Esophagus squamous epithelium (tissue), 5 donors: ENCODE measurements around the gene HENMT1. TPM values are rescaled to one million over a fixed set of nuclear protein-coding genes. Genes with fewer than 3 reads are reported as not detected.
A peak's percentile ranks its signal among the peaks of the same experiment; 100 is the strongest.
"Not testable (repeated sequence)": the region's sequence is repeated elsewhere in the genome, so short reads cannot be mapped to it uniquely, and the experiment has no call there.

Experiments
- DNase-seq: peaks from one replicate; lab custom pipeline; 2025; lab: John Stamatoyannopoulos, UW
- H3K27ac ChIP-seq, 4 donors: fragments of 200-600 bp; sonication (generic); one replicate each; pipeline ENCODE4 v1.5.1; 2016 to 2019; ENCODE audit warnings: mild to moderate bottlenecking in 1 of 4
- H3K27me3 ChIP-seq, 4 donors: fragments of 200-600 bp; sonication (generic); 1 replicate in 3 of 4; 2 replicates in 1 of 4; pipeline versions ENCODE4 v1.5.1 to v1.6.0; 2017 to 2021; ENCODE audit warnings: antibody characterized with exemption in 1 of 4
- H3K36me3 ChIP-seq, 3 donors: fragments of 200-600 bp; sonication (generic); one replicate each; pipeline ENCODE4 v1.5.1; 2016 to 2019
- H3K4me1 ChIP-seq, 3 donors: fragments of 200-600 bp; sonication (generic); one replicate each; pipeline ENCODE4 v1.5.1; 2017 to 2019
- H3K4me3 ChIP-seq, 4 donors: fragments of 200-600 bp; sonication (generic); 1 replicate in 3 of 4; 2 replicates in 1 of 4; pipeline ENCODE4 v1.5.1; 2016 to 2019; ENCODE audit warnings: mild to moderate bottlenecking in 2 of 4, moderate library complexity in 1 of 4
- H3K9me3 ChIP-seq, 3 donors: fragments of 200-600 bp; sonication (generic); one replicate each; pipeline ENCODE4 v1.5.1; 2016 to 2019
- POLR2A ChIP-seq, 4 donors: fragments of 450-650 bp; IDR thresholded peaks; one replicate each; pipeline ENCODE4 v1.6.1; 2017; ENCODE audit warnings: antibody characterized with exemption in 4 of 4, mild to moderate bottlenecking in 4 of 4, moderate library complexity in 3 of 4
- WGBS, 2 donors: methylation state at CpG; one replicate each; pipeline ENCODE4 v1.1.5; 2018; 5-methylcytosine and 5-hydroxymethylcytosine counted together
- intact Hi-C: fragments of 100-400 bp; cut with DNase I; formaldehyde crosslinking; loops from one replicate; pipeline ENCODE4 v1.15.0; 2022
- total RNA-seq, 4 donors: library from RNA; depleted of rRNA; stranded (reverse); fragments of >200 nt; gene quantifications; one replicate each; pipeline ENCODE4 v1.1.0, GENCODE V29; 2016
- TF ChIP-seq, protein P1 (sequence below), 6 experiments: fragments of 450-650 bp in 4 of 6; fragments of 200-600 bp in 2 of 6; sonication (generic) in 2 of 6; IDR thresholded peaks; one replicate each; pipeline ENCODE4 v1.5.1; 2016 to 2019; ENCODE audit warnings: antibody characterized with exemption in 6 of 6, mild to moderate bottlenecking in 4 of 6, moderate library complexity in 4 of 6
- donor health status: DM: yes; HTN: yes; CAD: no.

HENMT1 gene
- total RNA-seq, 4 donors from 2014 or later = 0.80 to 4.6 (median 2.0) TPM

DNA sequence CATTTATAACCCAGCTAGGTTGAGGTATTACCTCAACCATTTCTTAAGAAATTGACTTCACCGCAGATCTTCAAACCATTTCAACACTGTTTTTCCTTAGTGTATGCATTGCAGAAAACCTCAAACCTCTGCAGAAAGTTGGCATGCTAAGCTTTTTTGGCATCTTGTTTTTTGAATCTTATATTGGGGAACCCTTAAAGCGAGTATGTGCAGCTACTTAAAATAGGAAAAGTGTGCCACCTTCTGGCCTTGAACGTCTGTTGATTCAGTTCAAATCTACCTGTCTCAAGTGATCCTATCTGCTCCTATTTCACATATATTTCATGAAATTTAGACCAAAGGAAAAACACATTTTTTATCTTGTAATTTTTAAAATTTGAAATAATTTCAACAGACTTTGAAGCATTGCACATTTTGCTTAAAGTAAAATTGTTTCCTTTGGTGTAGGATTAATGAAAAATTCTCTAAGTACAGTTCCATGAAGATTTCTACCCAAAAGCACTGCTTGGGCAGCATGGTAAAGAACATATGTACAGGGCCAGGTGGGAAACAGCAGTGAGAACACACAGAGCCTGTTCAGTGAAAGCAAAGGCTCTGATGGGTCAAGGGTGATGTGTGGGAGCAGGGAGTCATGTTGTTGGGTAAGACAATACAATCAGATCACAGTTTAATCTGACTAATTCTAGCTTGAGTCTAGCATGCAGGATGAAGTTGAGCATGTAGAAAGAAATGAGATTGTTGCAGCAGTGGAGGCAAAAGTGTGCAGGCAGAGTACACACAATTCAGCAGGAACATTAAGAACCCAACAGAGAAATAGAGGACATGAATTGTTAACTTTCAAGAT, 17.2 kb downstream of the HENMT1 start:
- H3K36me3 ChIP-seq = no peaks in the 10 kb centered on the region
- no peak overlapping the region for H3K4me3 ChIP-seq
- no peaks in the 10 kb centered on the region for H3K27me3 ChIP-seq
- H3K4me1 ChIP-seq = peaks cover 7 to 24% (median 11%) of the 10 kb centered on the region in 3 donors
- no peak overlapping the region for H3K27ac ChIP-seq
- DNase-seq = no peak
- H3K9me3 ChIP-seq = no peaks in the 10 kb centered on the region
- WGBS, 2 donors = 19 to 22% methylated on average over 3 of the region's 3 CpGs
- intact Hi-C loops = loop anchor here (5.0 to 10.0 kb wide), 2 partner anchors 79 to 131 kb away; partner anchors contain the start of gene EEIG2
- no peak for TF ChIP-seq POLR2A (IDR thresholded peaks at IDR 0.05)
- TF ChIP-seq, protein P1, sequence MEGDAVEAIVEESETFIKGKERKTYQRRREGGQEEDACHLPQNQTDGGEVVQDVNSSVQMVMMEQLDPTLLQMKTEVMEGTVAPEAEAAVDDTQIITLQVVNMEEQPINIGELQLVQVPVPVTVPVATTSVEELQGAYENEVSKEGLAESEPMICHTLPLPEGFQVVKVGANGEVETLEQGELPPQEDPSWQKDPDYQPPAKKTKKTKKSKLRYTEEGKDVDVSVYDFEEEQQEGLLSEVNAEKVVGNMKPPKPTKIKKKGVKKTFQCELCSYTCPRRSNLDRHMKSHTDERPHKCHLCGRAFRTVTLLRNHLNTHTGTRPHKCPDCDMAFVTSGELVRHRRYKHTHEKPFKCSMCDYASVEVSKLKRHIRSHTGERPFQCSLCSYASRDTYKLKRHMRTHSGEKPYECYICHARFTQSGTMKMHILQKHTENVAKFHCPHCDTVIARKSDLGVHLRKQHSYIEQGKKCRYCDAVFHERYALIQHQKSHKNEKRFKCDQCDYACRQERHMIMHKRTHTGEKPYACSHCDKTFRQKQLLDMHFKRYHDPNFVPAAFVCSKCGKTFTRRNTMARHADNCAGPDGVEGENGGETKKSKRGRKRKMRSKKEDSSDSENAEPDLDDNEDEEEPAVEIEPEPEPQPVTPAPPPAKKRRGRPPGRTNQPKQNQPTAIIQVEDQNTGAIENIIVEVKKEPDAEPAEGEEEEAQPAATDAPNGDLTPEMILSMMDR (IDR thresholded peaks at IDR 0.05) = peak; percentile 21 to 74 (median 58)

DNA sequence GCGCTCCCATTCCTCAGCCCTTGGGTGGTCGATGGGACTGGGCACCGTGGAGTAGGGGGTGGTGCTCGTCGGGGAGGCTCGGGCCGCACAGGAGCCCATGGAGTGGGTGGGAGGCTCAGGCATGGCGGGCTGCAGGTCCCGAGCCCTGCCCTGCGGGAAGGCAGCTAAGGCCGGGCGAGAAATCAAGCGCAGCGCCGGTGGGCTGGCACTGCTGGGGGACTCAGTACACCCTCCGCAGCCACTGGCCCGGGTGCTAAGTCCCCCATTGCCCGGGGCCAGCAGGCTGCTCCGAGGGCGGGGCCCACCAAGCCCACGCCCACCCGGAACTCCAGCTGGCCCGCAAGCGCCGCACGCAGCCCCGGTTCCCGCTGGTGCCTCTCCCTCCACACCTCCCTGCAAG, 20.0 kb downstream of the HENMT1 start:
- not testable (repeated sequence) for H3K27me3 ChIP-seq, H3K4me3 ChIP-seq, H3K36me3 ChIP-seq, DNase-seq, H3K27ac ChIP-seq, H3K9me3 ChIP-seq, H3K4me1 ChIP-seq
- WGBS, 2 donors = 83% methylated on average over 1 of the region's 28 CpGs
- intact Hi-C loops = loop anchor here (5.0 to 10.0 kb wide), 2 partner anchors 76 to 129 kb away; partner anchors contain the start of gene EEIG2

DNA sequence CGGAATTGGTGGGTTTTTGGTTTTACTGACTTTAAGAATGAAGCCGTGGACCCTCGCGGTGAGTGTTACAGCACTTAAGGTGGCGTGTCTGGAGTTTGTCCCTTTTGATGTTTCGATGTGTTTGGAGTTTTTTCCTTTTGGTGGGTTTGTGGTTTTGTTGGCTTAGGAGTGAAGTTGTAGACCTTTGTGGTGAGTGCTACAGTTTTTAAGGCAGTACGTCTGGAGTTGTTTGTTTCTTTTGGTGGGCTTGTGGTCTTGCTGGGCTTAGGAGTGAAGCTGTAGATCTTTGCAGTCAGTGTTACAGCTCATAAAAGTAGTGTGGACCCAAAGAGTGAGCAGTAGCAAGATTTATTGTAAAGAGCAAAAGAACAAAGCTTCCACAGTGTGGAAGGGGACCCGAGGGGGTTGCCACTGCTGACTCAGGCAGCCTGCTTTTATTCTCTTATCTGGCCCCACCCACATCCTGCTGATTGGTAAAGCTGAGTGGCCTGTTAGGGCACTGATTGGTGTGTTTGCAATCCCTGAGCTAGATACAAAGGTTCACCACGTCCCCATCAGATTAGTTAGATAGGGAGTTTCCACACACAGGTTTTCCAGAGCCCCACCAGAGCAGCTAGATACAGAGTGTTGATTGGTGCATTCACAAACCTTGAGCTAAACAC, 20.9 kb downstream of the HENMT1 start:
- H3K36me3 ChIP-seq = peaks cover 0 to 11% (median 0%) of the 10 kb centered on the region in 3 donors
- H3K4me1 ChIP-seq = peaks cover 0 to 3% (median 0%) of the 10 kb centered on the region in 3 donors
- WGBS, 2 donors = 78 to 87% methylated on average over 8 to 9 of the region's 9 CpGs
- intact Hi-C loops = loop anchor here (5.0 to 10.0 kb wide), 2 partner anchors 75 to 128 kb away; partner anchors contain the start of gene EEIG2
- no peaks in the 10 kb centered on the region for H3K9me3 ChIP-seq
- no peak overlapping the region for H3K27ac ChIP-seq
- H3K4me3 ChIP-seq = no peak overlapping the region
- H3K27me3 ChIP-seq = no peaks in the 10 kb centered on the region
- DNase-seq = no peak
- no peak for TF ChIP-seq POLR2A (IDR thresholded peaks at IDR 0.05)
- TF ChIP-seq, protein P1 (IDR thresholded peaks at IDR 0.05) = no peak

DNA sequence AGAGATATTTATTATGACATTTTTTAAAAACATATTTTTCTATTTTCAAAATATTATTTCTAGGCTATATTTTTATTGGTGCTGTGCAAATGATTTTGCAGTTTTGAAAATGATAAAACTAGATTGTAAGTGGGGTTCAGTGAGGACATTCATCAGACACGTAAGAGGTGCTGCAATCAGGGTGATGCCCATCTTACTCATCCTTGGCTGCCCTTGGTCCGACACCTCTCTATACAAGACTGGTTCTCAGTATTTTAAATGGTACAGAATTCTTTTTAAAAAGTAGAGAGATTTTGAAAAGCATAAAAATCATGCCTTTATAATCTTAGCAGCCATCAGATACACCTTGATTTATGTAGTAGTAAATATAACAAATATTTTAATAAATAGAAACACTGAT, 24.0 kb downstream of the HENMT1 start:
- Histone ChIP-seq H3K36me3 (peaks cover 0 to 32% (median 0%) of the 10 kb centered on the region in 3 donors), H3K27ac (no peak overlapping the region), H3K4me3 (no peak overlapping the region), H3K9me3 (no peaks in the 10 kb centered on the region), H3K4me1 (no peaks in the 10 kb centered on the region), H3K27me3 (no peaks in the 10 kb centered on the region)
- 67 to 89% methylated on average over 2 of the region's 2 CpGs for WGBS, 2 donors
- no peak for DNase-seq
- TF ChIP-seq, protein P1 (IDR thresholded peaks at IDR 0.05) = no peak
- TF ChIP-seq POLR2A (IDR thresholded peaks at IDR 0.05) = no peak
- intact Hi-C loops = no loop called here

DNA sequence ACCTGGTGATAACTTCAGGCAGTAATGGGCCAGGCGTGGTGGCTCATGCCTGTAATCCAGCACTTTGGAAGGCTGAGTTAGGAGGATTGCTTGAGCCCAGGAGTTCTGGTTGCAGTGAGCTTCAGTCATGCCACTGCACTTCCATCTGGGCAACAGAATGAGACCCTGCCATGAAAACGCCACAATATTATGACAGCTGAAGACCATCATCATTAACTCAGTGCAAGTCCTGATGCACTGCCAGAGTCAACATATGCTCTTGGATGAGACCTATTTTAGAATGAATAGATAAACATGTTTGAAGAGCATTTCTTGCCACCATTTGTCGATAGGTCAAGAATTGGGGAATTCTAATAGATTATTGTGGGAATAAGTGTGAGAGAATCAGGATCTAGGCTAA, 26.4 kb downstream of the HENMT1 start:
- no peak for DNase-seq
- intact Hi-C loops = no loop called here
- WGBS, 2 donors = 82 to 87% methylated on average over 2 to 3 of the region's 3 CpGs
- no peak overlapping the region for H3K4me3 ChIP-seq
- no peaks in the 10 kb centered on the region for H3K4me1 ChIP-seq
- TF ChIP-seq, protein P1 (IDR thresholded peaks at IDR 0.05) = no peak
- TF ChIP-seq POLR2A (IDR thresholded peaks at IDR 0.05) = no peak
- peaks cover 0 to 51% (median 0%) of the 10 kb centered on the region in 3 donors for H3K36me3 ChIP-seq
- H3K9me3 ChIP-seq = no peaks in the 10 kb centered on the region
- H3K27me3 ChIP-seq = no peaks in the 10 kb centered on the region
- H3K27ac ChIP-seq = no peak overlapping the region
